GM18507 (cell line): Measurements from ENCODE around the gene MRTO4.

Experiments used
- DNase-seq: peaks from one replicate; pipeline ENCODE4 v3.0.0; 2011; ENCODE audit warnings: low read depth; ENCODE audit not compliant: insufficient read length; ENCODE audit errors: extremely low spot score
- FAIRE-seq: peaks from 2 replicates; lab custom pipeline; 2011; peaks lifted over from hg19 to GRCh38; lab: Jason Lieb, UNC

Gene MRTO4

GRCh38 chr1:19306941-19307340, 55.3 kb downstream of the MRTO4 start:
- DNase-seq (no peak), FAIRE-seq (no peak)

GRCh38 chr1:19307794-19308508, 56.3 kb downstream of the MRTO4 start:
- FAIRE-seq (no peak), DNase-seq (no peak)

- FAIRE-seq (no peak), DNase-seq (no peak)
Measured at GRCh38 chr1:19308509-19308907, 56.9 kb downstream of the MRTO4 start.

GRCh38 chr1:19309123-19309813, 57.7 kb downstream of the MRTO4 start:
- FAIRE-seq (no peak), DNase-seq (no peak)
